Right lobe of liver (tissue), 4 donors: Measurements from ENCODE around the gene KDM7A.

ENCODE experiments used
- POLR2A ChIP-seq: fragments of 450-650 bp; IDR thresholded peaks from one replicate; pipeline ENCODE4 v1.6.1; 2017; ENCODE audit warnings: antibody characterized with exemption, mild to moderate bottlenecking
- TF ChIP-seq, protein P1 (sequence below), 4 donors: fragments of 200-600 bp in 3 of 4; fragments of 450-650 bp in 1 of 4; IDR thresholded peaks; one replicate each; pipeline versions ENCODE4 v1.5.1 to v1.8.0; 2016 to 2022; ENCODE audit warnings: antibody characterized with exemption in 4 of 4, mild to moderate bottlenecking in 2 of 4
- donor health status: DM: no; HTN: no; CAD: no.
- donor health status: DM: no; HTN: no; CAD: no.
- donor health status: DM: no; HTN: yes; CAD: no.

DNA sequence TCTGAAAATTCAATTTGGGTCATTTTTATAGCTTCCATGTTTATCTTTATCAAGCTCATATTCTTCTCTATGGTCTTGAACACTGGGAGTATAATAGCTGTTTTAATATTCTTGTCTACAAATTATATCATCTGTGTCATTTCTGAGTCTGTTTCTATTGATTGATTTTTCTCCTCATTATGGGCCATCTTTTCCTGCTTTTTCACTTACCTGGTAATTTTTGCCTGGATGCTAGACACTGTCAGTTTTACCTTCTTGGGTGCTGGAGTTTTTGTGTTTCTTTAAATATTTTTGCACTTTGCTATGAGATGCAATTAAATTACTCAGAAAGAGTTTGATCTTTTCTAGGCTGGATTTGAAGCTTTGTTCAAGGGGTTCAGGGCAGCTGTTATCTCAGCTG is 26.8 kb upstream of the KDM7A start:
- TF ChIP-seq, protein P1, sequence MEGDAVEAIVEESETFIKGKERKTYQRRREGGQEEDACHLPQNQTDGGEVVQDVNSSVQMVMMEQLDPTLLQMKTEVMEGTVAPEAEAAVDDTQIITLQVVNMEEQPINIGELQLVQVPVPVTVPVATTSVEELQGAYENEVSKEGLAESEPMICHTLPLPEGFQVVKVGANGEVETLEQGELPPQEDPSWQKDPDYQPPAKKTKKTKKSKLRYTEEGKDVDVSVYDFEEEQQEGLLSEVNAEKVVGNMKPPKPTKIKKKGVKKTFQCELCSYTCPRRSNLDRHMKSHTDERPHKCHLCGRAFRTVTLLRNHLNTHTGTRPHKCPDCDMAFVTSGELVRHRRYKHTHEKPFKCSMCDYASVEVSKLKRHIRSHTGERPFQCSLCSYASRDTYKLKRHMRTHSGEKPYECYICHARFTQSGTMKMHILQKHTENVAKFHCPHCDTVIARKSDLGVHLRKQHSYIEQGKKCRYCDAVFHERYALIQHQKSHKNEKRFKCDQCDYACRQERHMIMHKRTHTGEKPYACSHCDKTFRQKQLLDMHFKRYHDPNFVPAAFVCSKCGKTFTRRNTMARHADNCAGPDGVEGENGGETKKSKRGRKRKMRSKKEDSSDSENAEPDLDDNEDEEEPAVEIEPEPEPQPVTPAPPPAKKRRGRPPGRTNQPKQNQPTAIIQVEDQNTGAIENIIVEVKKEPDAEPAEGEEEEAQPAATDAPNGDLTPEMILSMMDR (IDR thresholded peaks at IDR 0.05) = no peak
- no peak for TF ChIP-seq POLR2A
